Measurements from ENCODE around the gene GPR152. TPM values are rescaled to one million over a fixed set of nuclear protein-coding genes. Genes with fewer than 3 reads are reported as not detected.

The GPR152 gene
- total RNA-seq, 1 donor from 2014 or later = not detected

GRCh38 chr11:67442504-67443404, 9.8 kb downstream of the GPR152 start:
- DNase-seq (ENCODE audit: extremely low read depth, low read depth, low spot score) = no peak

- no peak for DNase-seq (ENCODE audit: extremely low read depth, low read depth, low spot score)
These were observed 10.7 kb downstream of the GPR152 start for GRCh38 chr11:67441731-67442351.

- no peak for DNase-seq (ENCODE audit: extremely low read depth, low read depth, low spot score)
These were observed 11.4 kb downstream of the GPR152 start for GRCh38 chr11:67441098-67441563.

GRCh38 chr11:67440229-67441097, 12.1 kb downstream of the GPR152 start:
- no peak for DNase-seq (ENCODE audit: extremely low read depth, low read depth, low spot score)

GRCh38 chr11:67439321-67440228, 13.0 kb downstream of the GPR152 start:
- DNase-seq (ENCODE audit: extremely low read depth, low read depth, low spot score) = no peak

GRCh38 chr11:67438158-67438902, 14.2 kb downstream of the GPR152 start:
- no peak for DNase-seq (ENCODE audit: extremely low read depth, low read depth, low spot score)

GRCh38 chr11:67437809-67438157, 14.7 kb downstream of the GPR152 start:
- DNase-seq (ENCODE audit: extremely low read depth, low read depth, low spot score) = no peak

- DNase-seq (ENCODE audit: extremely low read depth, low read depth, low spot score) = no peak
These were observed 15.3 kb downstream of the GPR152 start, which contains the start of gene PTPRCAP for GRCh38 chr11:67437082-67437808. Gene PTPRCAP (minus strand): TSS chr11:67437682. CDS start chr11:67437619, 63 bp downstream.

- no peak for DNase-seq (ENCODE audit: extremely low read depth, low read depth, low spot score)
These were observed 16.0 kb downstream of the GPR152 start for GRCh38 chr11:67436459-67437081.

GRCh38 chr11:67435727-67436458, 16.6 kb downstream of the GPR152 start:
- DNase-seq (ENCODE audit: extremely low read depth, low read depth, low spot score) = no peak

GRCh38 chr11:67435031-67435726, 17.4 kb downstream of the GPR152 start:
- no peak for DNase-seq (ENCODE audit: extremely low read depth, low read depth, low spot score)

GRCh38 chr11:67434395-67434881, 18.1 kb downstream of the GPR152 start:
- DNase-seq (ENCODE audit: extremely low read depth, low read depth, low spot score) = no peak

GRCh38 chr11:67433536-67434394, 18.8 kb downstream of the GPR152 start:
- DNase-seq (ENCODE audit: extremely low read depth, low read depth, low spot score) = no peak

- no peak for DNase-seq (ENCODE audit: extremely low read depth, low read depth, low spot score)
These were observed 19.7 kb downstream of the GPR152 start for GRCh38 chr11:67432655-67433349.
